ENCODE measurements around the gene NOS2. TPM values are rescaled to one million over a fixed set of nuclear protein-coding genes. Genes with fewer than 3 reads are reported as not detected.

NOS2 gene
- total RNA-seq, 1 donor from 2014 or later: not detected

- ChIA-PET CTCF (interaction anchor here (1.4 to 8.5 kb wide), 5 partner anchors 44 to 448 kb away, joined by 4 to 183 read pairs (median 23); partner anchors contain the start of gene LYRM9), POLR2A (no interaction called here)
- peaks cover 36% of the 10 kb centered on the region for H3K4me1 Mint-ChIP-seq
- ATAC-seq (ENCODE audit: low read depth) (no peak), DNase-seq (no peak)
- intact Hi-C loops (cut with micrococcal nuclease): loop anchor here (2.0 kb wide), 1 partner anchor 613 kb away; no protein-coding TSS in a partner anchor
- no peak for TF ChIP-seq CTCF (IDR thresholded peaks at IDR 0.05)
- no peaks in the 10 kb centered on the region for H3K9me3 Mint-ChIP-seq
- no peak overlapping the region for H3K4me3 Mint-ChIP-seq
- H3K27me3 Mint-ChIP-seq: peaks cover 2% of the 10 kb centered on the region
- no peaks in the 10 kb centered on the region for H3K36me3 Mint-ChIP-seq (ENCODE audit: low read depth)
- no peak overlapping the region for H3K27ac Mint-ChIP-seq
Measured at GRCh38 chr17:27804113-27804512, 3.8 kb upstream of the NOS2 start.

GRCh38 chr17:27802962-27803680 lies 2.8 kb upstream of the NOS2 start:
- Mint-ChIP-seq H3K27ac (no peak overlapping the region), H3K9me3 (no peaks in the 10 kb centered on the region), H3K27me3 (peaks cover 6% of the 10 kb centered on the region), H3K4me1 (peaks cover 27% of the 10 kb centered on the region), H3K36me3 (ENCODE audit: low read depth) (no peaks in the 10 kb centered on the region), H3K4me3 (no peak overlapping the region)
- POLR2A ChIA-PET: no interaction called here
- TF ChIP-seq CTCF (IDR thresholded peaks at IDR 0.05): no peak
- CTCF ChIA-PET: interaction anchor here (7.3 to 8.5 kb wide), 2 partner anchors 78 to 90 kb away, joined by 93 to 183 read pairs; partner anchors contain the start of gene LYRM9
- intact Hi-C loops (cut with micrococcal nuclease): no loop called here
- DNase-seq (no peak), ATAC-seq (ENCODE audit: low read depth) (no peak)

GRCh38 chr17:27802033-27802432 lies 1.7 kb upstream of the NOS2 start:
- intact Hi-C loops (cut with micrococcal nuclease): no loop called here
- no peak overlapping the region for H3K27ac Mint-ChIP-seq

GRCh38 chr17:27798376-27798775 lies 2.0 kb downstream of the NOS2 start:
- Mint-ChIP-seq H3K27ac (no peak overlapping the region), H3K27me3 (peaks cover 37% of the 10 kb centered on the region), H3K4me1 (peaks cover 4% of the 10 kb centered on the region), H3K36me3 (ENCODE audit: low read depth) (no peaks in the 10 kb centered on the region), H3K4me3 (no peak overlapping the region), H3K9me3 (no peaks in the 10 kb centered on the region)
- intact Hi-C loops (cut with micrococcal nuclease): no loop called here
- ChIA-PET CTCF (no interaction called here), POLR2A (no interaction called here)
- ATAC-seq (ENCODE audit: low read depth): no peak
- TF ChIP-seq CTCF (IDR thresholded peaks at IDR 0.05): no peak
- no peak for DNase-seq

More at GRCh38 chr17:27802033-27802432, 1.7 kb upstream of the NOS2 start:
- Mint-ChIP-seq H3K36me3 (ENCODE audit: low read depth) (no peaks in the 10 kb centered on the region), H3K9me3 (no peaks in the 10 kb centered on the region), H3K4me3 (no peak overlapping the region), H3K27me3 (peaks cover 11% of the 10 kb centered on the region), H3K4me1 (peaks cover 19% of the 10 kb centered on the region)
- TF ChIP-seq CTCF (IDR thresholded peaks at IDR 0.05): no peak
- POLR2A ChIA-PET: no interaction called here
- ATAC-seq (ENCODE audit: low read depth): no peak
- DNase-seq: no peak
- CTCF ChIA-PET: interaction anchor here (2.5 to 8.5 kb wide), 2 partner anchors 78 to 91 kb away, joined by 8 to 93 read pairs; partner anchors contain the start of gene LYRM9

GRCh38 chr17:27797390-27798091 lies 2.8 kb downstream of the NOS2 start:
- peaks cover 37% of the 10 kb centered on the region for H3K27me3 Mint-ChIP-seq
- no peak for ATAC-seq (ENCODE audit: low read depth)

More at GRCh38 chr17:27797390-27798091, 2.8 kb downstream of the NOS2 start:
- H3K36me3 Mint-ChIP-seq (ENCODE audit: low read depth): no peaks in the 10 kb centered on the region
- no peaks in the 10 kb centered on the region for H3K9me3 Mint-ChIP-seq
- H3K27ac Mint-ChIP-seq: no peak overlapping the region
- H3K4me1 Mint-ChIP-seq: peaks cover 4% of the 10 kb centered on the region
- intact Hi-C loops (cut with micrococcal nuclease): no loop called here
- no peak for DNase-seq
- CTCF ChIA-PET: no interaction called here
- no peak overlapping the region for H3K4me3 Mint-ChIP-seq
- POLR2A ChIA-PET: interaction anchor here (1.0 kb wide), 1 partner anchor 8 kb away, joined by 3 read pairs; no protein-coding TSS in a partner anchor
- no peak for TF ChIP-seq CTCF (IDR thresholded peaks at IDR 0.05)

Measured in activated B cell treated with CpG ODN at 0.5 μM for 24 hours (primary cell).